A673 (cell line): ENCODE results near the gene MED12L. TPM values are rescaled to one million over a fixed set of nuclear protein-coding genes. Genes with fewer than 3 reads are reported as not detected.

Experiments used
- BruUV-seq: library from RNA; stranded (reverse); fragments of 400-500 nt; replicated peaks from 2 replicates; lab custom pipeline; 2021; lab: Mats Ljungman, UMichigan
- CTCF ChIA-PET: fragments of 300-600 bp; sonication (Branson Sonifier 250); formaldehyde crosslinking; loops from one replicate; lab custom pipeline; 2022; ENCODE audit warnings: antibody characterized with exemption; lab: Charles Lee
- POLR2A ChIA-PET: fragments of 300-600 bp; sonication (Branson Sonifier 250); formaldehyde crosslinking; loops from one replicate; lab custom pipeline; 2022; ENCODE audit warnings: antibody characterized with exemption; ENCODE audit not compliant: low non-redundant PET; lab: Charles Lee
- DNase-seq: peaks from one replicate; pipeline ENCODE4 v3.0.0-alpha.2; 2015; ENCODE audit warnings: low spot score
- H3K27ac ChIP-seq: fragments of 200-600 bp; sonication (generic); 2 replicates; pipeline ENCODE4 v1.5.1; 2016; ENCODE audit warnings: mixed run types, low read depth, mild to moderate bottlenecking, mixed read lengths, antibody characterized with exemption, low read length; ENCODE audit not compliant: poor library complexity, severe bottlenecking
- H3K27me3 ChIP-seq: fragments of 200-600 bp; sonication (generic); replicated peaks from 2 replicates; pipeline ENCODE4 v1.6.1; 2017; ENCODE audit warnings: mixed run types, low read depth, mild to moderate bottlenecking, mixed read lengths, antibody characterized with exemption, low read length; ENCODE audit not compliant: insufficient read depth, poor library complexity
- H3K36me3 ChIP-seq: fragments of 200-600 bp; sonication (generic); 2 replicates; pipeline ENCODE4 v1.6.1; 2016; ENCODE audit warnings: mixed run types, mild to moderate bottlenecking, mixed read lengths, antibody characterized with exemption, low read length; ENCODE audit not compliant: insufficient read depth, poor library complexity, severe bottlenecking
- H3K4me1 ChIP-seq: fragments of 200-600 bp; sonication (generic); 2 replicates; pipeline ENCODE4 v1.6.1; 2017; ENCODE audit warnings: mixed run types, mild to moderate bottlenecking, mixed read lengths, antibody characterized with exemption, low read length; ENCODE audit not compliant: insufficient read depth, poor library complexity, severe bottlenecking
- H3K4me3 ChIP-seq: fragments of 200-600 bp; sonication (generic); 2 replicates; pipeline ENCODE4 v1.5.1; 2016; ENCODE audit warnings: low read depth, mixed run types, mild to moderate bottlenecking, mixed read lengths, low read length; ENCODE audit not compliant: poor library complexity, severe bottlenecking
- H3K9me3 ChIP-seq: fragments of 200-600 bp; sonication (generic); 2 replicates; pipeline ENCODE4 v1.6.1; 2016; ENCODE audit warnings: mixed run types, low read depth, mild to moderate bottlenecking, mixed read lengths, antibody characterized with exemption, low read length; ENCODE audit not compliant: poor library complexity, severe bottlenecking
- EZH2 ChIP-seq: fragments of 200-600 bp; sonication (generic); IDR thresholded peaks from 2 replicates; pipeline ENCODE4 v1.6.1; 2017; ENCODE audit warnings: borderline replicate concordance, low read depth, mild to moderate bottlenecking, mixed read lengths, antibody characterized with exemption, low read length; ENCODE audit not compliant: poor library complexity, severe bottlenecking
- intact Hi-C: fragments of 100-400 bp; cut with micrococcal nuclease; formaldehyde crosslinking; loops from one replicate; pipeline ENCODE4 v1.10.0; 2022; ENCODE audit not compliant: unreplicated experiment
- total RNA-seq: library from RNA; stranded (reverse); gene quantifications from 2 replicates; pipeline ENCODE4 v1.2.3, GENCODE V29; 2021
- TF ChIP-seq, protein P1 (sequence below): fragments of 300-800, 200-600 bp; sonication (generic); conservative IDR thresholded peaks from 2 replicates; pipeline ENCODE4 v1.5.1; 2017; ENCODE audit warnings: low read depth, mild to moderate bottlenecking, antibody characterized with exemption, low read length, moderate library complexity, mixed read lengths

The MED12L gene
- total RNA-seq, 1 experiment from 2014 or later = 0.71 TPM

DNA sequence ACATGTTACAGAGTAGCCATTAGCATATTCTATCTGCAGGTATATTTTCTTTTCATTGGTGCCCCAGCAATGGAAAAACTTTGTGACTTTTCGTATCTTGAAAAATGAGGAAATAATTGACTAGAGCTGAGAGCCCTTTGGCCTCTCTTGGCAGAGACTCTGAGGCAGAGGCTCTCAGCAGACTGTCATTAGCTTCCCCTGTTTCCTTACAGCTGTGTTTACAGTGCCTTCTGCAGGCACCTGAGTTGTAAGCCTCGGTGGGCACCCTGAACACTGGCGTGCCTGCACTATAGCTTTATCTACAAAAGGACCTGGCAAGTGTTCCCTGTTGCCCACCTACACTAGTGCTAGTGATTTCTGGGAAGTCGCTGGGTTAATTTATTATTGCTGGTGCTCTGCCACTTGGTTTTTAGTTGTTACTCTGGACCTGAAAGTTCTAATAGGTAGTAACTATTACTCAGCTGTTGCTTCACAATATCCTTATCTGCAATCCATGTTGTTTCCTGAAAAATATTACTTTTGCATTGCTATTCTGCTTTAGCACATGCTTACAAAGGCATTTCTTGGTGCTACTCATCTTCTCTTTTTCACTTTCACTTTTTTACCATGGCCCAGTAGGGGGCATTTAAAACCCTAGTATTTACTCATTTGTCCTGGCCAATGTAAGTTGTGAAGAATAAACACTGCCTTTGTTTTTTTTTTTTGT, 125.4 kb downstream of the MED12L start:
- Histone ChIP-seq H3K27ac (no peak overlapping the region), H3K9me3 (no peaks in the 10 kb centered on the region), H3K4me1 (no peaks in the 10 kb centered on the region), H3K36me3 (no peaks in the 10 kb centered on the region), H3K27me3 (no peaks in the 10 kb centered on the region), H3K4me3 (no peak overlapping the region)
- TF ChIP-seq, protein P1, sequence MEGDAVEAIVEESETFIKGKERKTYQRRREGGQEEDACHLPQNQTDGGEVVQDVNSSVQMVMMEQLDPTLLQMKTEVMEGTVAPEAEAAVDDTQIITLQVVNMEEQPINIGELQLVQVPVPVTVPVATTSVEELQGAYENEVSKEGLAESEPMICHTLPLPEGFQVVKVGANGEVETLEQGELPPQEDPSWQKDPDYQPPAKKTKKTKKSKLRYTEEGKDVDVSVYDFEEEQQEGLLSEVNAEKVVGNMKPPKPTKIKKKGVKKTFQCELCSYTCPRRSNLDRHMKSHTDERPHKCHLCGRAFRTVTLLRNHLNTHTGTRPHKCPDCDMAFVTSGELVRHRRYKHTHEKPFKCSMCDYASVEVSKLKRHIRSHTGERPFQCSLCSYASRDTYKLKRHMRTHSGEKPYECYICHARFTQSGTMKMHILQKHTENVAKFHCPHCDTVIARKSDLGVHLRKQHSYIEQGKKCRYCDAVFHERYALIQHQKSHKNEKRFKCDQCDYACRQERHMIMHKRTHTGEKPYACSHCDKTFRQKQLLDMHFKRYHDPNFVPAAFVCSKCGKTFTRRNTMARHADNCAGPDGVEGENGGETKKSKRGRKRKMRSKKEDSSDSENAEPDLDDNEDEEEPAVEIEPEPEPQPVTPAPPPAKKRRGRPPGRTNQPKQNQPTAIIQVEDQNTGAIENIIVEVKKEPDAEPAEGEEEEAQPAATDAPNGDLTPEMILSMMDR = 0 out of 2 replicates have a peak, but pooled peaks have one; percentile 22
- no peak for TF ChIP-seq EZH2
- ChIA-PET CTCF (no interaction called here), POLR2A (interaction anchor here (0.7 kb wide), 1 partner anchor 190 kb away, joined by 5 read pairs; no protein-coding TSS in a partner anchor)
- no peak for DNase-seq
- intact Hi-C loops = no loop called here
- no TSS peak for BruUV-seq

DNA sequence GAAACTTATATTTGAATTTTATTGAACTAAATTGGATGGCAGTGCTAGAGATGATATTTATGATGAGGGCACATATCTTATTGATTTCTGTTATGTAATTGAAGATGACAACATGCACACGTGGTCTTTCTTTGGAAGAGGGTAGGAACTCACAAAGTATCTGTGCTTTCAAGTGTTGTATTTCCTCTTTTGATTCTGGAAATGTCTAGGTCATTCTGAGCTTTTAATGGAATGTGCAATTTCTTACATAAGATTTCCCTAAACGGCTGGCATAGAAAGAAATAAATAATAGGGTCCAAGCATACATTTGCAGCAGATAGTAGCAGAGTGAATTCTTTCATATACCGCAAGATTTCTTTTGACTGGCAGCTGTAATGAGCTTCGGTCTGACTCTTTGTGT, 127.7 kb downstream of the MED12L start:
- no peaks in the 10 kb centered on the region for H3K9me3 ChIP-seq
- ChIA-PET CTCF (no interaction called here), POLR2A (no interaction called here)
- BruUV-seq = no TSS peak
- DNase-seq = no peak
- H3K36me3 ChIP-seq = no peaks in the 10 kb centered on the region
- no peak overlapping the region for H3K27ac ChIP-seq
- TF ChIP-seq, protein P1 = no peak
- TF ChIP-seq EZH2 = no peak
- H3K4me3 ChIP-seq = no peak overlapping the region
- H3K27me3 ChIP-seq = no peaks in the 10 kb centered on the region
- intact Hi-C loops = no loop called here
- H3K4me1 ChIP-seq = no peaks in the 10 kb centered on the region

DNA sequence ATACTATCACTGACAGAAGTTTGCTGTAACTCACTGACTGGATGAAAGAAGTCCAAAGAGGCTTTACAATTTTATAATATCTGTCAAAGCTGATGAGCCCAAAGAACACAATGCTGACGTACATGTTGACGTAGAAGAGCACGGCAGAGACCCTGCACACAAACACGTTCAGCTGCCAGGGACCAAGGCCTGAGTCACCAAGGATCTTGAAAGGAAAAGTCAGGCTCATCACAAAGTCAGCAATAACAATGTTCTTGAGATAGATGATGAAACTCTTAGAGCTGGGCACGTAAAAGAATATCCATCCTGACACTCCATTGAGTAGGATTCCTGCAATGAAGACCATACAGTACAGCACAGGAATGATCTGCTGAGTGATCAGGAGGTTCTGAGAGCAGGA, 128.4 kb downstream of the MED12L start:
- intact Hi-C loops = no loop called here
- Histone ChIP-seq H3K27ac (no peak overlapping the region), H3K4me3 (no peak overlapping the region), H3K27me3 (no peaks in the 10 kb centered on the region), H3K4me1 (no peaks in the 10 kb centered on the region), H3K36me3 (no peaks in the 10 kb centered on the region), H3K9me3 (no peaks in the 10 kb centered on the region)
- BruUV-seq = no TSS peak
- no peak for DNase-seq
- TF ChIP-seq EZH2 = no peak
- TF ChIP-seq, protein P1 = no peak
- CTCF ChIA-PET = interaction anchor here (0.5 kb wide), 1 partner anchor 114 kb away, joined by 3 read pairs; no protein-coding TSS in a partner anchor
- POLR2A ChIA-PET = no interaction called here
